ENCODE data around the gene MGAT5.

Gene MGAT5

DNA sequence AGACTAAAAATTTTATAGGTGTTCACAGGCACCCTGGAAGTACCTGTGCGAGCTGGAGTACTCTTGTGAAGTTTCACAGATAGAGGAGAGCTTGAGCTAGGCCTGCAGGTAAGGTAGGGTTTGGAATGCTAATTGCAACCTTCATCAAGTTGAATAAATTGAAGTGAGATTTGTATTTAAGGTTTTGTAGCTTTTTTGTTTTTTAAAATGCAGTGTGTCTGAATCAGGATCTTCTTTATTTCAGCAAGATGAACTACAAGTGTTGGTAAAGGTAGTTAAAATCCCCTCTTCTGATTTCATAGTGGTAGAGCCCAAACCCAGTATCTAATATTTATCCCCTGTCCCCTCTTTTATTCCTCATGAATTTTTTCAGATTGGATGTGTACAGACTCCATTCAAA, 45.5 kb downstream of the MGAT5 start:
- in situ Hi-C loops (cut with HindIII; ENCODE audit: low sequenced_read_pairs), result no loop called here

GRCh38 chr2:134300585-134300984, 46.7 kb downstream of the MGAT5 start:
- in situ Hi-C loops (cut with HindIII; ENCODE audit: low sequenced_read_pairs), result no loop called here

GRCh38 chr2:134301099-134301927, 47.4 kb downstream of the MGAT5 start:
- in situ Hi-C loops (cut with HindIII; ENCODE audit: low sequenced_read_pairs), result no loop called here

DNA sequence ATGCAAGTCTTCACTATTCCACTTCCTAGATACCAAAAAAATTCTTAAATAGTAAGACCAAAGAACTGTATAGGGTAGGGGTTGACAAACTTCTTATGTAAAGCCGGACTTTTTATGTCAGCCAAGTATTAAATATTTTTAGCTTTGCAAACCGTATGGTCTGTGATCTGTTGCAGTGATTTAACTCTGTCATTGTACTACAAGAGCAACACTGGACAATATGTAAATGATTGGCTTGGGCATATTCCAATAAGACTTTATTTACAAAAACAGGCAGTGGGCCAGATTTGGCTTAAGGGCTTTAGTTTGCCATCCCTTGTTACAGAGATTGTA, 48.0 kb downstream of the MGAT5 start:
- in situ Hi-C loops (cut with HindIII; ENCODE audit: low sequenced_read_pairs), result no loop called here

- in situ Hi-C loops (cut with HindIII; ENCODE audit: low sequenced_read_pairs), result no loop called here
Measured at GRCh38 chr2:134304394-134305108, 50.7 kb downstream of the MGAT5 start.

GRCh38 chr2:134305109-134305491, 51.2 kb downstream of the MGAT5 start:
- in situ Hi-C loops (cut with HindIII; ENCODE audit: low sequenced_read_pairs), result no loop called here

- in situ Hi-C loops (cut with HindIII; ENCODE audit: low sequenced_read_pairs), result no loop called here
Measured at GRCh38 chr2:134306521-134306920, 52.6 kb downstream of the MGAT5 start.

- in situ Hi-C loops (cut with HindIII; ENCODE audit: low sequenced_read_pairs), result no loop called here
Measured at GRCh38 chr2:134307334-134307733, 53.5 kb downstream of the MGAT5 start.

DNA sequence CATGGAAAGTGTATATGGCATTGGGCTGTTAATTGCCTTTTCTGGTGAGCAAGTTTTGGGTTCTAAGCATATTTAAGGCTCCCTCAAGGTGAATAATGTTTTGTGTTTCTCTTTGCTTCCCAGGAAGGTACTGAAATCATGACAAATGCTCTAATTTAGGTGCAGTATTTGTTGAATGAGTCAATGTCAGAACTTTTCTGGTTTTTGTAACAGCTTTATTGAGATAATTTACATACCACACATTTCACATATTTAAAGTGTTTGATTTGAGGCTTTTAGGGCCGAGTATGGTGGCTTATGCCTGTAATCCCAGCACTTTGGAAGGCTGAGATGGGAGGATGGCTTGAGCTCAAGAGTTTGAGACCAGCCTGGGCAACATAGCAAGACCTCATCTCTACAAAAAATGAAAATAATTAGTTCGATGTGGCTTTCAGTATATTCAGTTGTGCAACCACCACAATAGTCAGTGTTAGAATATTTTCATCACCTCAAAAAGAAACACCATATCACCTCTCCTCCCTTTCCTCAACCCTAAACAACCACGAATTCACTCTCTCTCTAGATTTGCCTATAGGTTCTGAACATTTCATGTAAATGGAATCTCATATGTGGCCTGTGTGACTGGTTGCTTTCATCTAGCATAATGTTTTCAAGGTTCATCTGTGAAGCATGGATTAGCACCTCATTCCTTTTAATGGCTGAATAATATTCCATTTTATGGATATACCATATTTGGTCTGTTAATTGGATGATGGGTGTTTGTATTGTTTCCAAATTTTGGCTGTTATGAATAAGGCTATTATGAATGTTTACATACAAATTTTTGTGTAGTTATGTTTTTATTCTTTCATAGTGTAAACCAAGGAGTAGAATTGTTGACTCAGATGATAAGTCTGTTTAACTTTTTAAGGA, 54.9 kb downstream of the MGAT5 start:
- in situ Hi-C loops (cut with HindIII; ENCODE audit: low sequenced_read_pairs), result no loop called here

GRCh38 chr2:134310107-134311079, 56.5 kb downstream of the MGAT5 start:
- in situ Hi-C loops (cut with HindIII; ENCODE audit: low sequenced_read_pairs), result no loop called here

DNA sequence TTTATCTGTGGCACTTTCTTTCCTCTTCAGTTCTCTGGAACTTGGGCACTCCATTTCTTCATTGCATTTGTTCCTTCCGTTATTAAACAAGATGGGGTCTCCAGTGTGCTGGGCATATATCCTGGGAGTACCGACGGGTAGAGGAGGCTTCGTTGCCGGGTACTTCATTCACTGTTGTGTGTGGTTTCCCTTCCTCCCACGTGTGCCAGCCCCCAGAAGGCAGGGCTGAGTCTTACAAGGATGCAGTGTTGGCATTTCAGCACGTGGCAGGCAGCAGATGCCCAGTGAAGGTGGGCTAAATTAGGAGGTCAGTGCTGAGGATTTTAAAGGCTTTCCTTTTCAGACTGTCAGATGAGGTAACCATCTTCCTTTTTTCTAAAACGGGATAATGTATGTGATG, 58.6 kb downstream of the MGAT5 start:
- in situ Hi-C loops (cut with HindIII; ENCODE audit: low sequenced_read_pairs), result no loop called here

DNA sequence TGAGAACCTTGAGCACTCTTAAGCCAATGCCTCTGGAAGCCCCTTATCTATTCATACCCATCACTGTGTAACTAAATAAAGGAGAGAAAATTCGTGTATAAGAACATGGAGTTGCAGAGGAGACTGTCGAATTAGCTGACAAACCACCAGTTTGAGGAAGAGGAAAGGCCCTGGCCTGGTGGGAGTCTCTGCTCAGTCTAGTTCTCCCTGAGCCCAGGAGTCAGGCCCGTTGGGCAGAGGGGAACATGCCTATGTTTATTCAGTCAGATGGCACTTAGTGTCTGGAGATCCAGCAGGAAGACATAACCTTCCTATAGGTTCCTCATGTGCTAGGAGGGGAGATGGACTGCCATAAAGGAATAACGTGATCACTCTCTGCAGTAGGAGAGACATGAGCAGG, 60.3 kb downstream of the MGAT5 start:
- in situ Hi-C loops (cut with HindIII; ENCODE audit: low sequenced_read_pairs), result no loop called here

DNA sequence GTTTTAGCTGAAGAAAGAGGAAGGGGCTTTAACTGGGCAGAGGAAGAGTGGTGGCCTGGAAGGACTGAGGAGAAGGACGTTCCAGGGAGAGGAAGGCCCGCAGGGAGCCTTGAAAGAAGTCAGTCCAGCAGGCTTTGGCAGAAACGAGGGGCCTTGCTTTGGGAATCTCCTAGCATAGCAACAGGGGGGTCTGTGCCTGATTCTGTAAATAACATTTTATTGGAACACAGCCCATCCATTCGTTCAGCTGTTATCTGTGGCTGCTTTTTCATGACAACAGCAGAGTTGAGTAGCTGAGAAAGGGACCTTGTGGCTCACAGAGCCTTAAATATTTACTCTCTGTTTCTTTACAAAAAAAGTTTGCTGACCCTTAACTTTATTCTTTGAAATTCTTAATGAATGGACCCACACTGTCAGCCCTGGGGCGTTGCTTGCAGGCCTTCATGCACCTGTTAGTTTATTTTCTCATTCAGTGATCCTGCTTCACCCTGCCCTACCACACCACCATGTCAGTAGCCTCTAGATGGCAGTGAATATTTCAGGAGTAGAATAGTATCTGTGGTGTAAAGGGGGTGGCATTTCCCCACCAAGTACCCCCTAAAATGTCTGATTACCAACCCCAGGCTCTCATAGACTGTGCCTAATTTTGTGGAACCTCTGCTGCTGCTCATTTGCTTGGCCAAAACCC, 61.0 kb downstream of the MGAT5 start:
- in situ Hi-C loops (cut with HindIII; ENCODE audit: low sequenced_read_pairs), result no loop called here

DNA sequence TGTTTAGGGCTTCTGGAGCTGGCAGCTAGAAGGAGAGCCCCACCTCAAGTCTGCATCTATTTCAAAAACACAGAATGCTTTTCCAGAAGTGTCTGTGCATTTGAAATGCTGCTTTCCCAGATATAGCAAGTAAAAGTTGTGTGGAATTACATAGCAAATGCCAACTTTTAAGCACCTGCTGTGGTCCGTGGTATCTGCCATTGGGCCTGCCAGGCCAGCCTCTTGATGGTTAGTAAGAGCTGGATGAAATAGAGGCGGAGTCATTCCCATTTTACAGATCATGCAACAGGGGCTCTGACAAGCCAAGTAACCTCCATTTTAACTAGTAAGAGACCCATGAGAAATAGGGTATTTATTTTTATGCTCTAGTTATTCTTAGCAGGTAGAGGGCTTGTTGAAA, 61.6 kb downstream of the MGAT5 start:
- in situ Hi-C loops (cut with HindIII; ENCODE audit: low sequenced_read_pairs), result no loop called here

DNA sequence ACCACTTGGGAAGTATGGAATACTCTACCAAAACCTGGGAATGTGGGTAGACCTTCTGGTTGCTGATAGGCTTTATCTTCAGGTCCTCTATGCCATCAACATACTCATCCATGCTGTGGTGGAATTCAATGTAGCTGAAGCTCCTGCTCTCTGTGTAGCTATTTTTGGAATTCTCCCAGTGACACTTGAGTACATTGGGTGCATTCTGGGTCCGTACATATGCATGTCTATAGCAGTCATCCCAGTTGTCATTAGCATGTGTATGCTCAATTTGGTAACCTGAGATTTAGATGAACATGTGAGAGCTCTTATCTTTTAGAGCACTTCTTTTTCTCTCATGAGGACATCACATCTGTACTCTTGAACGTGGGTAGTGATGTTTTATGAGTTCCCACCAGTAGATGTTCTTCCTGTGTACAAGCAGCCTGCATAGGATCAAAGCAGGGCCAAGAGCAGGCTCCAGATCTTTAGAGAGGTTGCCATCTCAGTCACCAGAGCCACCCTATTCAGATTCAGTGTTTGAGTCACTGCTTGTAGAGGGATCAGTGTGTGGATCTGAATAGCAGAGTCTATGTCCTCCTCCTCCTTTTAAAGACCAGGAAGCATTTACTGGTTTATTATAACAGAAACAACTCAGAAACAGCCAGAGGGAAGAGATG, 65.9 kb downstream of the MGAT5 start:
- in situ Hi-C loops (cut with HindIII; ENCODE audit: low sequenced_read_pairs), result no loop called here

DNA sequence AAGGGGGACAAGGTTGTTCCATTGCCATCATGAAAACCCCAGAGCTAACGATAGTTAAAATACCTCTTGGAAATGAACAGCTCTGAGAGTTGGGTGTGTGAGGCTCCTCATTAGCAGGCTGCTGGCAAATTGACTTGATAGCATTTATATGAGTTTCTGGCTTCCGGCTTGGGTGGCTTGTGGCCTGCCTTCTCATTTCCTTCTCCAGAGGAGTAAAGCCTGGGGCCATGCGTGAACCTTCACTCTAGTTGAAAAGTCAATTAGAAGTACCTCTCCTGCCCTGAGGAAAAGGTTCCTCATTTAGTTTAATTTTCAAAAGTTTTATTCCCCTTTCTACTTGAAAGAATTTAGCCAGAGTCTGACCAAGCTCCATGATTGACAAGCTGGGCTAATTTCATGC, 67.1 kb downstream of the MGAT5 start:
- in situ Hi-C loops (cut with HindIII; ENCODE audit: low sequenced_read_pairs), result no loop called here

DNA sequence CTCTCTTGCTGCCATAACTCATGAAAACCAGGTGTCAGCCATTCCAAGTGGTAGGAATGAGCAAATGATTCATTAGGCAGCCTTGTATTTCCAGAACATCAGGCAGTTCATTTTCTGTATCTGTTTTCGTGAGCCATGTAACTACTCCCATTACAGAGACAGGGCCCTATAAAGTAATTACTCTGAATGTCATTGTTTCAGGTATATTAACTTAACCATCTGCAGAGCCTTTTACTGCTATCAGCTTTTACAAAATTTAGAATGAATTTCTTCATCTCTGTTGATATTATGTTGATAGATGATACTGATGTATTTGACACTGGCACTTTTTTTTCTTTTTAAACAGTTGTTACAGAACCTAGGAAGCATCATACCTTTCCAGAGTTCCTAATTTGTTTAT, 69.9 kb downstream of the MGAT5 start:
- in situ Hi-C loops (cut with HindIII; ENCODE audit: low sequenced_read_pairs), result no loop called here

DNA sequence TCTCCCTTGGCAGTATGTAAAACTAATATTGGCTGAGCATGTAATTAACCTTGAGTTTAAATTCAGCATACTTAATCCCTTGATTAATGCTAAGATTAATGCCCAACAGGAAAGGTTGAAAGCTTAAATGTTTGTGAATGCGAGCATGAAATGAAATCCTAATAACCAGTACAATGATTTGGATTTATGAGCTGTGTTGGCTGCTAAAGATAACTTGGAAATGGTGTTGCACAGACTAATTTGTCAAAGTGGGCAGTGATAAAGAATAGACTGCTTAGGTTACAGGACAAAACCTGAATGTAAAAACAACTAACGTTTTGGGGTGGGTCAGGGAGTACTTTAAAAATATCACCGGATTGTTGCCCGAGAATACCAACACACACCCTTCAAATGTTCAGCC, 70.6 kb downstream of the MGAT5 start:
- in situ Hi-C loops (cut with HindIII; ENCODE audit: low sequenced_read_pairs), result no loop called here

DNA sequence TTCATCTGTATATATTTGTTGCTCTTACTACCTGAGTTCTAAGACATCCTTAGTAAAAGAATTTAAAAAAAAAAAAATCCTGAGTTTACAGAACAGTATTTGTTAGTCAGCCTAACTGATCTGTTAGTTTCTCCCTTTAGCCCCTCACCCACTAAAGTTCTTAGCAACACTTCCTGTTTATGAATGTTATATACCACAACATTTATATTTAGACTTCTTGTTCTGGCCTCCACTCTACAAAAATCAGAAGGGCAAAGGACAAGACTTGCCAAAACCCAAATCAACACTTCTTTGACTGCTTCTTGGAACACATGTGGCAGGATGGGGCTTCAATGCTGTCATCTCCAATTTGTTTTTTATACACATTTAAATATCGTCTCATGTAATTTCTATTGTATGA, 71.1 kb downstream of the MGAT5 start:
- in situ Hi-C loops (cut with HindIII; ENCODE audit: low sequenced_read_pairs), result no loop called here
